ENCODE measurements around the gene SERPIND1.
A peak's percentile ranks its signal among the peaks of the same experiment; 100 is the strongest.
"Not testable (repeated sequence)": the region's sequence is repeated elsewhere in the genome, so short reads cannot be mapped to it uniquely, and the experiment has no call there.

SERPIND1 gene, protein sequence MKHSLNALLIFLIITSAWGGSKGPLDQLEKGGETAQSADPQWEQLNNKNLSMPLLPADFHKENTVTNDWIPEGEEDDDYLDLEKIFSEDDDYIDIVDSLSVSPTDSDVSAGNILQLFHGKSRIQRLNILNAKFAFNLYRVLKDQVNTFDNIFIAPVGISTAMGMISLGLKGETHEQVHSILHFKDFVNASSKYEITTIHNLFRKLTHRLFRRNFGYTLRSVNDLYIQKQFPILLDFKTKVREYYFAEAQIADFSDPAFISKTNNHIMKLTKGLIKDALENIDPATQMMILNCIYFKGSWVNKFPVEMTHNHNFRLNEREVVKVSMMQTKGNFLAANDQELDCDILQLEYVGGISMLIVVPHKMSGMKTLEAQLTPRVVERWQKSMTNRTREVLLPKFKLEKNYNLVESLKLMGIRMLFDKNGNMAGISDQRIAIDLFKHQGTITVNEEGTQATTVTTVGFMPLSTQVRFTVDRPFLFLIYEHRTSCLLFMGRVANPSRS

DNA sequence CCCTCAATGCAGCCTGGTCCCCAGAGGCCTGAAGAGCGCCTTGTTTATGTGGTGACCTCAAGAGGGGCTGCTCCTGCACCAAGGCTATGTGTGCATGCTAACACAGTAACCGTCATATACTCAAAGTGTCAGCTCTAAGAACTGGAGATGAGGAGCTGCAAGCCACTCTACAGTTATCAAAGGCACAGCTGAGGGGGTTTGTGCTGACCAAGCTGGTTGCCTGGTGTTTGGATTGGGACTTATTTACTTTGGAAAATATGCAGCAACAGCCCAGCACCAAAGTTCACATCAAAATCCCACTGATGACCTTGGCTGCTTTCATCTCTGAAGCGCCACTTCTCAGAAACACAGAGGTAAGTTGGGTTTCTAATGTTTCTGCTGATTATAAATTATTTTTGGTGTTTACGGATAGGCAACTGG is at the start of gene SERPIND1:
SERPIND1 (plus strand) TSS at position 321 of the 420 bp plus-strand sequence. CDS start 5,200 bp downstream, outside the sequence.
- peak; percentile 23 for DNase-seq

DNA sequence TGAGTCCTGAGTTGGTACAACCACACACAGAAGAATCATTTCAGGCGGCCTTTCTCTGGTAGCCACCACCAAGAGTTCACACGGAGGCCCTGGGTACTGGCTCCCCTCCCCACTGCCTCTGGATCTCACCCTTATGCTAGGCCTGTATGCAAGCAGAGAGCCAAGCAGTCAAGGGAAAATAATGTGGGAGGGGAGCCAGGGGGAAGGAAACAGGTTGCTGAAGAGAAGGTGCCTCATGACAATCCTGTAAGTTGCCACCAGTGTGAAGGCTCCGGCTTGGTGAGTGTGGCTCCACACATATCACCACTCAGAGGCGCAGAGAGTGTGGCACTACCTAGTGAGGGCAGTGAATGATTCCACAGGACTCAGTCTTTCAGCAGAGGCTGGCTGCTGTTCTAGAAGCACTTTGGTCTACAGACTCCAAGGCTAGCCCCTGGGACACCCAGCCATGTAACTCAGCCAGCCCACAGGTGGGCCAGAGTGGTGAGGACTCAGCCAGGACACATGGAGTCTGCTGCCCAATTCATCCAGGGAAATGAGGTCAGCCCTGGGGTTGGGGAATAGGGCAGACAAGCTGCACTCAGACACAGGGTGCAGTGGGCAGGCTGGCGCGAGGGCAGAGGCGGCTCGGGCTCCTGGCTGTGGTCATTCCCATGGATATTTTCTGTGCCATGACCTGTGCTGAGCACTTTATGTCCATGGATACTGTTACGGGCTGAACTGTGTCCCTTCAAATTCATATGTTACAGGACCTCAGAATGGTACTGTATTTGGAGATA is 49.0 kb upstream of the SERPIND1 start:
- no peak for DNase-seq

DNA sequence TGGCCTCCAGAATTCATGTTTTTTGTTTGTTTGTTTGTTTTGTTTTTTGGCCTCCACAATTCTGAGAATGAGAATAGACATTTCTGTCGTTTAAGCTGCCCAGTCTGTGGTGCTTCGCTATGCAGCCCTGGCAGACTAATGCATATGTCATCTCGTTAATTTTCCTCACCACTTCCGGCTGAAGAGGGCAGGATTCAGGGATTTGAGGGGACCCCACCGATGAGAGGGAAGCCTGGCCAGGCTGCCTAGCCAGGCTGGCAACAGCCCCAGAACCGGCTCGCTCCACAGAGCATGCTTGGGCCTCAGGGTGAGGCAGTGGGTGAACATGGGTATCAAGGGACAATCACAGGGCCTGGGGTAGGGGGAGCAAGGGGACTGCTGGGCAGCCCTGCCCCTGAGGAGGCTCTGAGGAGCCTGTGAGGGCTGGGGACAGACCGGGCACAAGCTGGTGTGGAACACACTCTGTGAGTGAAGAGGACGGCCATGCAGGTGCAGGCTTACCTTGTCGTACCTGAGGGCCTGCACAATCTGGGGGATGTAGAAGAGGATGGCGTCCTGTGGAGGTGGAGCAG is 47.8 kb upstream of the SERPIND1 start:
- DNase-seq = no peak

DNA sequence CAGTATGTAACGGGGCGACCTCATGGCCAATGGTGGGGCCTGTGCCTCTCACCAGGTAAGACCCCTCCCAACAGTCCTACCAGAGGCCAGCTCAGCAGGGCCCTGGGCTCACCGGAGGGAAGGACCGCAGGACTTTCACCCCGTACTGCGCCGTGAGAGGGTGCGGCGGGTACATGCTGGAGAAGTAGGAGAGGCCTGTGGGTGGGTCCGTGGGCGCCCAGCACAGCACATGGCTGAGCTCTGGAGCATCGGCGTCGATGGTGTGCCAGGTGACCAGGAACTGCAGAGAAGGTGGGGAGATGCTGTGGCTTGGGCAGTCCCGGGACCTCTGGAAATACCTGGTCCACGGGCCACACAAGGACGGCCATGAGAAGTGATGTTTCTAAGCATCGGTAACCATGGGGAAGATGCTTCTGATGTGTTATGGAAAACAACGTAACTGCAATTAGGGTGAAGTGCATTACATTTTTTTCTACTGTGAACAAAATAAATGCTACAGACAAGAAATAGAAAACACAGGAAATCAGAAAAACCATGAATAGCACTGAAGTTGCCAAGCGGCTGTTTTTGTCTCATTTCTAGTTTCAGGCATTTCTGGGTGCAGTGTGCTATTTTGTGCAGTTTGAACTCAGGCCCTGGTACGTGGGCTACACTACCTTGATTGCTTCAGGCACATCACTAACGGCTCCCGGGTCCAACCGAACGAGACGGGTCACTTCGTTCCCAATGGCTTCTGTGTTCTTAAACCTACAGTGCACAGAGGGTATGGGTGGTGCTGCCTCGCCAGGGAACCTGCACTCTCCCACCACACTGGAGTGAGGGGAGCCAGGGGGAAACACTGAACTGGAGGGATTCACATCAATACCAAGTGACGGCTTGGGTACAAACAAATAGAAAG is 46.5 kb upstream of the SERPIND1 start:
- no peak for DNase-seq

DNA sequence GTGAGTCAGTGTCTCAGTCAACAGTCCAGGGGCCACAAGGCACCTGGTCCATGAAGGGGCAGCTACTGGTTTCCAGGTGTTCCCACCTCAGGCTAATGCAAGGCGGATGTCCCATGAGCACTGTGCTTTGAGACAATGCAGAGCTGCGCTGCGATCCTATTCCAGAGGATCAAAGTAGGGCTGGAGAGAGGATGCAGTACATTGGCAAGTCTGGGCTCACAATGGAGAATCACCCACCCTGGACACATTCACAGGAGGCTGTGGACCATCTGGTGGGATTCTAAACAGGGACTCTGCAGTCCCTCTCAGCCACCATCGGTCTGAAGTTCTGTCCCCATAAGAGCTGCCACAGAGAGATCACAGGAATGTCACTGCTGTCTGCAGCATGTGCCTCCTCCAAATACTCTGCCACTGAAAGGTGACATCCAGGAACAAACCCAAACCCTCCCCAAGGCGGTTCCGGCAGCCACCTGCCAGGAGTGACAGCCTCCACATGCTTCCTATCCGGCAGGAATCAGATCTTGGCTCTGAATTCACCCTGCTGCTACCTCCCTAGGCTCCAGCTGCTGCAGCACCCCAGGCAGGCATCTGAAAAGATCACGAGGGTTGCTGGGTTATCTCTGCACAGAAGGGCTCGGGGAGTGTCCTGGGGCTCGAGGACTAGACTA is 45.3 kb upstream of the SERPIND1 start:
- no peak for DNase-seq

DNA sequence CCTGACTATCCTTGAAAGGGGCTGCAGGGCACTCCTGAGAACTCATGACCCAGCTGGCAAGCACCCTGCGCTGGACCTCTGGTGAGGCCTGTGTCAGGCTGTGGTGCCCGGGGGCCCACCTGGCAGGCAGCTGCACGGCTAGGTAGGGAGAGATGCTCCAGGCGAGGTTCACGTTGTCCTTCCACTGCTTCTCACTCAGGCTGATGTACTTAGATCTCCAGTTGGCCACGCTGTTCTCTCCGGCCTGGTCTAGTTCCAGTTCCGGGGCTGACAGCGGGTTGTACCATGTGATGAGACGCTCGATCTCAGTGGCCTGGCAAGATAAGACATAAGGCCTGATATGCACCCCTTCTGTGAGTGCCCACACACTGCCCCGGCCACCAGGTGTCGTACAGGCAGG is 44.7 kb upstream of the SERPIND1 start:
- peak; percentile 35 for DNase-seq

DNA sequence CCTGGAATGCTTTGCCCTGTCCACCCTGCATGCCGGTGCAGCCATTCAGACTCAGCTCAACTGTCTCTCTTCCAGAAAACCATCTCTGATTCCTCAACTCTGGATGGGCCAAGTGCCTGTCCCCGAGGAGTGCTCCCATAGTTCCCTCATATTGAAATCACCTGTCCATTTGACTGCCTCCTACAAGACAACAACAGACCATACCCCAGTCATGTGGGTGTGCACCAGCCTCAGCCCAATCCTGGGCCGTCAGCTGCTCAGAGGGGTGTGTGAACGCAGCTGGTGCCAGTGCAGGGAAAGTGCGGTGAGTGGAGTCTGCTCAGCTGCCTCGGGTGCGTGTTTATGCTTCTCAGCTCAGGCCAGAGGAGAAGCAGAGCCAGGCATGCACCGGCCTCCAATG is 41.5 kb upstream of the SERPIND1 start:
- DNase-seq = not testable (repeated sequence)

DNA sequence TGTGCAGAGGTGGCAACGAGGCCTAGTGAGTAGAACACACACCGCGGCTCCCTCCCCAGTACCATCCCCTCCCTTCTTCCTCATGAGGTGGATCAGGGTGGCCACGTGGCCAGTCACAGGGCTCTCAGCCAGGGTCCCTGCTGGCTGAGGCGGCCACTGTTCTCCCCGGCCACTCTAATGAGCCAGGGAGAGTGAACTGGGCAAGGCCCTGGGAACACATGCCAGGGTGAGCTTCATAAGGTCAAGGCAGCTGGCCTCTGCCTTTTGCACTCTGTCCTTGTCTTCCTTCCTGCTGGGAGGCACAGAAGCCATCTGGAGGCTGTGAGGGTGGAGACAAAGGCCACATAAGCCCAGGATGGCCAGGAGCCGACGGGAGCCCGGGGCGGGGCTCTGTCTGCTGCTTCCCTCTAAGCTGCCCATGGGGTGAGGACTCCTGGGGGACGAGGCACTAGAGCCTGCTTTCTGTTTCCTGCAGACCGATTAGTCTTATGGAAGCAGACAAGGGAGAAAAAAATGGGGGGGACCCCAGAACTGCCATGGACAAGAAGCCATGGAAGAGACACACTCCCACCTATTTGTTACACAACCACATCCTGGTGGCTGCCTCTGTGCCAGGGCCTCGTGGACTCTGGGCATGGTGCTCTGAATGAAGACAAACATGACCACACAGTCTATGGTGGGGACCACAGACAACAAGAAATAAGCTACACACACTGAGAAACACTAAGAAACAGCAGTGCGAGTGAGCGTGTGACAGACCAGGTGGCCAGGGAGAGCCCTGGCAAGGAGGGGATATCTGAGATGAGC is 38.4 kb upstream of the SERPIND1 start:
- DNase-seq = not testable (repeated sequence)

DNA sequence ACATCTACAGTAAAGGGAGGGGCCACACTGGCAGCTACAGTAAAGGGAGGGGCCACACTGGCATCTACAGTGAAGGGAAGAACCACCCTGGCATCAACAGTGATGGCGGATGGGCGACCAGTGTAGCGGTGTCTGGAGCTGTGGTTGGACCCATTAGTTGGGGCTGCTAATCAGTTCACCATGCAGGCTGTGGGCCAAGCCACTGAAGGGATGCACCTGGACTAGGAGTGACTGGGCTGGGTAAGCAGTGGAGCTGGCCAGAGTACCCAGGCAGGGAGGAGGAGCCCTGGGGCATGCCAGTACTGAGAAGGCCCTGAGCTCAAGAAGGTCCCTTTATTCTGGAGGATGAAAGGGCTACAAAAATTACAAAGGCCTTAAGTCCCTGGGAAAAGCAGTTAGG is 37.0 kb upstream of the SERPIND1 start:
- not testable (repeated sequence) for DNase-seq

DNA sequence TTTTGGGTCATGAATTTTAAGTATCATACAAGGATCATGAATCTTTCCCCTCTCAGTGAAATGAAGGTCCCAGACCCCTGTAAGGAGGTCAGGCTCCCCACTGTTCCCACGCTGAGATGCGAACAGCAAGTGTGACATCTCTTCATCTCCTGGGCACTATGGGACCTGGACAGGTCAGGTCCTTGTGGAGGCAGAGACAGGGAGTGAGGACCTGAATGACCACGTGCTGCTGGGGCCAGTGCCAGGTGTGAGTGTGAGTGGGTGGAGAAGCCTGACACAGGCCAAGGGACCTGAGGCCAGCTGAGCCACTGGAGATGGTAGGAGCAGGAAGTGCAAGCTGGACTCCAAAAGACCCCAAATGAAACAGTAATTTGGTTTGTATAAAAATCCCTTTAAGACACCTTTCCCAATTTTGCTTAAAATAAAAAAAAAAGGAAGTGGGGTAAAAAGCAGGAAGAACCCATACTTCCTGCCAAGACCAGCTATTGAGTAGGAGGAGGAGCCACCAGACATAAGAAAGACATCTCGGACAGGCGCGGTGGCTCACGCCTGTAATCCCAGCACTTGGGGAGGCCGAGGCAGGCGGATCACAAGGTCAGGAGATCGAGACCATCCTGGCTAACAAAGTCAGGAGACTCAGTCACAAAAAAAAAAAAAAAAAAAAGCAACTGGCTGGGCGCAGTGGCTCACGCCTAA is 35.4 kb upstream of the SERPIND1 start:
- DNase-seq = no peak

DNA sequence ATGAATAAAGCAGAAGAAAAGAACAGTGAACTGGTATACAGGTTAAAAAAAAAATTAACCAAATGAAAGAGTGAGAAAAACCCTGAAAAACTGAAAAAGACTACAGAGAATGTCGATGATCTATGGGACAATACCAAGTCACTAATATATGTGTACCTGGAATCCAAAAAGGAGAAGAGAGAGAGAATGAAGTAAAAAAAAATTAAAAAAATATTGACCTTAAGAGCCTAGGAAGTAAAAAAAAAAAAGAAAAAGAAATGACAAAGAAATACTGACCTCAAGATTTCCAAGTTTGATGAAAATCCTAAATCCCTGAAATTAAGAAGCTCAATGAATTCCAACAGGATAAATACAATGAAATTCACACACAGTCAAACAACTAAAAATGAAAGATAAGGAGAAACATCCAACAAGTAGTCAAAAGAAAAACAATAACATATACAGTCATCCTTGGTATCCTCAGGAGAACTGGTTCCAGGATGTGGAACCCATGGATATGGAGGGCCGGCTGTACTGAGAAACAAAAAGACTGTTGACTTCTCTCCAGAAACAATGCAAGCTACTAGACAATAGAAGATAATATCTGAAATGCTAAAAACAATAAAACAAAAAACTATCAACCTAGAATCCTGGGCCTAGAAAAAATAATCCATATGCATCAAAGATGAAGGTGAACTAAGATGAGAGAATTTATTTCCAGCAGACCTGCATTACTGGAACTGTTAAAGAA is 33.5 kb upstream of the SERPIND1 start:
- DNase-seq = no peak

DNA sequence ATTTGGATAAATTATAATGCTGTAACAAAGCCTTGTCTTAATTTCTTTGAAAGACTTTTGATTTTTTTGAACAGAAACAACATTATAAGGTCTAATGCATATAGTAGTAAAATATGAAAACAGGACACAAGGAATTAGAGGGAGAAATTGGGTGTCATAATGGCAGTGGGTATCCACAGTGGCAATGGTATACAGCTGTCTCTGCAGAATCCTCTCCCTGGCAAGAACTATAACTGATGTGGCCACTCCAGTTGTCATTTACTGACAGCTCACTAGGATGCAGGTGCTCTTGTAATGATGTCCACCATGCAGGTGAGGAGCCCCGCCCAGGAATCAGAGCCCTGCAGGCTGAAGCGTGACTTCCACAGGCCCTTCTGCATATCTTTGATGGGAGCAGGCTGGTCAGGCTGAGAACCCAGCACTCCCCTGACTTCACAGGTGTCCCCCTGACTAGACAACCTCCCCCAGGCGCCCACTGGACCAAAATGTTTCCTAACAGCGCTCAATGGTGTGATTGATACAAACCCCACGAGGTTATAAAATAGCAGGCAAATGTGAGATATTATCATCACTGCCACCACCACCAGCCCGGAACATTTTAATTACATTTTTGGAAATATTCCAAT is 32.8 kb upstream of the SERPIND1 start:
- no peak for DNase-seq

DNA sequence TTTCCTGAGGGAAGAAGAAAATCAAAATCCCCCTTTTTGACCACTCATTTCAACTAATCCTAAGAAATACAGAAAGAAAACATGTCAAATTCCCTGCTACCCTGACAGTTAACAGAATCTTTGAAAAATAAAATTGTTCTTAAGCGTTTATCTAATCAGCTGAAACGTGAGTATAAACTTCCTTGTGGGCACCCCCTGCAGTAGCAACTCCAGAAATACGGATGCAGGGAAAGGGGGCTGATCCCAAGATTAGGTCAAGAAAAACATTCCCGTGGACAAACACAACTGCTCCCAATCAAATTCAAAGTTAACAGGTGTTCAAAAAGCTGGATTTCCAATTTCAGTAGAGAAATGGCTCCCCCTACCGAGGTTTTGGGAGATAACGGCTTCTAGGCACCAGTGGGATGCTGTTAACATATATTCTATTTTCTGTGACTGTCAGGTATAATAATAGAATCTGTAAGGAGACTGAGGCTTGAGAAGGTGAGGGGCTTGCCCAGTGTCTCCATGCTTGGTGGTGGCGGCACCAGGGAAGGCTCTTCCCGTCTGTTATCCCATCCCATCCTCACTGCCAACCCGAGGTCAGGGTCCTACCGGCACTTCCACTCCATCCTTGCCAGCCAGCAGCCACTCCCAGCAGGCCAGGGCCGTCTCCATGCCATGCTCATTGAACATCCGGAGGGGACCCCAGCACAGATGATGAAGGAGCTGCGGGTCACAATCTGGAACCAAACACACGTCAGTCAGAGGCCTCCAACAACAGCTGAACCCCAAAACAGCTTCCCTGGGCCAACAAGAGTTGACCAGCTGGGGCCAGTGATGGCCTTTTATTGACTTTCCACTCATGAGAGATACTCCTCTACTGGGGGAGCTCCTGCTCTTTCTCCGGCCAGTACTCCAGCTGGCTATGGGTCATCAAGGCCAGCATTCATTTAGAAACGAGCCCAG is 32.0 kb upstream of the SERPIND1 start:
- peak; percentile 50 for DNase-seq

DNA sequence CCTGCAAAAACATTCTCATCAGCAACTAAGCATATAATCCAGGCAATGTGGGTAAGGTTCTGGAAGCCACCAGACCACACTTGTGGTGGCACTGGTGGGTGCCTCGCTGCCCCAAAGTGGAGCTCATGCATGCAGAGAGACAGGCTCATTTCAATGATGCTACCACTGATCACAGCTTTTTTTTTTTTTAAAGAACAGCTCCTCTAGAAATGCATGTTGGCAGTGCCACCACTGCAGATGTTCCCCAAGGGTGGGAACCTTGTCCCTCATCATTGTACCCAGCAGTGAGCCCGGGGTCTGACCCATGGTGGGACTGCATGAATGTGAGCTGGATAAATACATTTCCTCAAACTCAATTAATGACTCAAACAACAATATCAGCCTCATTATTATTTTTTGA is 31.1 kb upstream of the SERPIND1 start:
- DNase-seq = no peak

DNA sequence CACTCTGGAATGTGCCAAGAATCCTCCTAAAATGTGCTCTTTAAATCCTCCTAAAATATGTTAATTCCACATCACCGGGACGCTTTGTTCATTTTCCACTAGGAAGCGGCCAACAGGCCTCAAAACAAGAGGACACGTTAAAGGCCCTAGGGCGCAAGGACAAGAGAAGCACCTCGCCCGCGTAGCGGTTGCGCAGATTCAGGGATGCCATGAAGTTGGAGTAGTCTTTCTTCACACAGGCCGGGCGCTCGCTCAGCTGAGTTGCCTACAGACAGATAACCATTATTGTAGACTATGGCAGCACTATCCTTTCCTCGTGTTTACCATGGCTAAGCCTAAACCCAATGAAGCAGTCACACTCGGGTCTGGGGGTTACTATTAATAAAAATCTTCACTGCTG is 29.5 kb upstream of the SERPIND1 start:
- no peak for DNase-seq

DNA sequence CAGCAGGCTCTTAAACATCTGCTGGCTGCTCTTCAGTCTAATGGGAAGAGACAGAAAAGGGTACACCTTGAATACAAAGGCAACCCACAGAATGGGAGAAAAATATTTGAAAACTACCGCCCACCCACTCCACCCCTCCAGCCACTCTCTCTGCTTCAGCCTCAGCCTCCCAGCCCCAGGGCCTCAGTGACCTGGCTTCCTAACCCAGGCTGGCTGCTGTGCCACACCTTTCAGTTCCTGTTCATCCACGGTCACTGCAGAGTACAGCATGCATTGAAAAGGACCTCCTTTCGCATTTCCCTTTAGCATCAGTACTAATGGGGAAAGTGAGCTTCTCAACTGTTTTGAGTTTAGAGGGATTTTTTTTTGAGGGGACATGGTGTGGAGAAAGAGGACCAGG is 28.8 kb upstream of the SERPIND1 start:
- DNase-seq = no peak

DNA sequence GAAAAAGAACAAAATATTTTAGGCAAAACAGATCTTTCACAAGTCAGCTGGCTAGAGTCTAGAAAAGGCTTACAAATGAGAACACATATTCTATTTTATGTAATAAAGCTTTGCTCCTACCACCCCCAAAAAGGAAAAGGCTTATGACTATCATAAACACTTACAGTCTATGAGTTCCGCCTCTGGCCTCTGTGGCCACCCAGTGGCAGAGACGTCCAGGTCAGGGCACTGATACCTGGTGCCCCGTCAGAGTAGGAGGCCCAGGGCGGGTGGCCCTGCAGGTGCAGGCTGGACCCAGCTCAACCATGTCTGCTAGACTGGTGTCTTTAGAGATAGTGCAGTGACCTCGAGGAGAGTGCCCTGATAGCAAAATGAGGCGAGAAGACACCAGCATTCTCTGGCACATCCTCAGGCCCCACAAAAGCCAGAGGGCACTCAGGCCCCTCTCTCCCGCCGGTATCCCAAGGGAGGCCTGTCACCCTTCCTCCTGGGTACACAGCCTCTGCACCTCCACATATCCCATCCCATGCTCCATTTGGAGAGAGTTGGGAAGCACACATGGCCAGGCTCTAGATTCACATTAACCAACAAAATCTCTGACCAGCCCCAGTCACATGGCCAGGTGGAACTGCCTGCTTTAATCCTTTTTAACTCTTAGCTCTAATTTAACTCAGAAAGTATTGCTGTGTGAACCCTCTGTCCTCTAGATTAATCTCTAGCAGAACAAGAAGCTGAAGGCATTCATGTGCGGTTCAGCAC is 27.3 kb upstream of the SERPIND1 start:
- DNase-seq = no peak
